ENCODE measurements around the gene SREK1. TPM values are rescaled to one million over a fixed set of nuclear protein-coding genes. Genes with fewer than 3 reads are reported as not detected.
"Not testable (repeated sequence)": the region's sequence is repeated elsewhere in the genome, so short reads cannot be mapped to it uniquely, and the experiment has no call there.

SREK1 gene
- total RNA-seq, 1 experiment from 2014 or later: 65.6 TPM

DNA sequence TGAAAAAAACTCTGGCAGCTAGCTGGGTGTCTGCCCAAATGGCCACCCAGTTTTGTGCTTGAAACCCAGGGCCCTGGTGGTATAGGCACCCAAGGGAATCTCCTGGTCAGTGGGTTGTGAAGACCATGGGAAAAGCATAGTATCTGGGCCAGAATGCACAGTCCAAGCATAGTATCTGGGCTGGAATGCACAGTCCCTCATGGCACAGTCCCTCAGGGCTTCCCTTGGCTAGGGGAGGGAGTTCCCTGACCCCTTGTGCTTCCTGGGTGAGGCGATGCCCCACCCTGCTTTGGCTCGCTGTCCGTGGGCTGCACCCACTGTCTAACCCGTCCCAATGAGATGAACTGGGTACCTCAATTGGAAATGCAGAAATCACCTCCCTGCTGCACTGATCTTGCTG is 78.8 kb downstream of the SREK1 start:
- H3K27ac ChIP-seq (ENCODE audit: low read depth, low read length); ATAC-seq; RAD21 ChIA-PET (ENCODE audit: low non-redundant PET in 1 of 2, low total read pairs in 2 of 2, uncharacterized antibody in 2 of 2, unreplicated experiment in 2 of 2): not testable (repeated sequence)

GRCh38 chr5:66223637-66224036 is 79.5 kb downstream of the SREK1 start:
- CTCF ChIA-PET: interaction anchor here (0.9 kb wide), 2 partner anchors 50 to 52 kb away, joined by 3 to 4 read pairs; no protein-coding TSS in a partner anchor
- no peaks in the 10 kb centered on the region for H3K9me2 ChIP-seq (ENCODE audit: insufficient read depth)
- no peak overlapping the region for H3K4me3 ChIP-seq (replicated peaks in 1 of 2; ENCODE audit: low read depth in 1 of 2, low read length in 2 of 2)
- no peak overlapping the region for H3K4me2 ChIP-seq (ENCODE audit: low read length)
- BruUV-seq (replicated peaks): no TSS peak
- ATAC-seq: peak; percentile 82
- H3K9me3 ChIP-seq (ENCODE audit: control insufficient read depth in 1 of 2, insufficient read depth in 1 of 2, low read depth in 1 of 2, low read length in 2 of 2): no peaks in the 10 kb centered on the region
- no peak overlapping the region for H2AFZ ChIP-seq (ENCODE audit: low read depth, low read length, poor library complexity, severe bottlenecking)
- no peak overlapping the region for H3K9ac ChIP-seq (ENCODE audit: low read length)
- H4K20me1 ChIP-seq (ENCODE audit: insufficient read depth): no peaks in the 10 kb centered on the region
- POLR2A ChIA-PET: no interaction called here
- no peaks in the 10 kb centered on the region for H3K36me3 ChIP-seq (ENCODE audit: control insufficient read depth in 1 of 2, insufficient read depth in 2 of 2, low read length in 2 of 2)
- TF ChIP-seq CTCF (IDR thresholded peaks at IDR 0.05 in 2 of 3, conservative IDR thresholded peaks at IDR 0.05 in 1 of 3; ENCODE audit: borderline replicate concordance in 1 of 3, insufficient read depth in 1 of 3, low read depth in 2 of 3, low read length in 2 of 3) (peak; percentile 39 to 71 (median 66); a peak in 5 of 6 replicates), RAD21 (IDR thresholded peaks at IDR 0.05; ENCODE audit: low read depth) (peak; percentile 66), EZH2 (IDR thresholded peaks at IDR 0.05) (no peak), ZBTB33 (IDR thresholded peaks at IDR 0.05; ENCODE audit: extremely low read depth, insufficient replicate concordance, low read length) (no peak)
- no peaks in the 10 kb centered on the region for H3K4me1 ChIP-seq (ENCODE audit: control insufficient read depth in 1 of 2, insufficient read depth in 2 of 2, low read length in 2 of 2)
- no peak overlapping the region for H3K27ac ChIP-seq (ENCODE audit: low read depth, low read length)
- intact Hi-C loops (cut with micrococcal nuclease): loop anchor here (5.0 kb wide), 1 partner anchor 51 kb away; no protein-coding TSS in a partner anchor
- no peaks in the 10 kb centered on the region for H3K79me2 ChIP-seq (ENCODE audit: insufficient read depth, low read length)
- peak; percentile 21 for DNase-seq (ENCODE audit: low read depth, low spot score)
- no peaks in the 10 kb centered on the region for H3K27me3 ChIP-seq (ENCODE audit: insufficient read depth, low read length)
- RAD21 ChIA-PET (ENCODE audit: low non-redundant PET in 1 of 2, low total read pairs in 2 of 2, uncharacterized antibody in 2 of 2, unreplicated experiment in 2 of 2): no interaction called here

More for the DNA sequence above, 78.8 kb downstream of the SREK1 start:
- H3K4me3 ChIP-seq (replicated peaks in 1 of 2; ENCODE audit: low read depth in 1 of 2, low read length in 2 of 2); H3K79me2 ChIP-seq (ENCODE audit: insufficient read depth, low read length); H3K9me2 ChIP-seq (ENCODE audit: insufficient read depth); H3K9me3 ChIP-seq (ENCODE audit: control insufficient read depth in 1 of 2, insufficient read depth in 1 of 2, low read depth in 1 of 2, low read length in 2 of 2); H3K4me1 ChIP-seq (ENCODE audit: control insufficient read depth in 1 of 2, insufficient read depth in 2 of 2, low read length in 2 of 2); POLR2A ChIA-PET; H4K20me1 ChIP-seq (ENCODE audit: insufficient read depth); DNase-seq (ENCODE audit: low read depth, low spot score); H3K9ac ChIP-seq (ENCODE audit: low read length); H3K36me3 ChIP-seq (ENCODE audit: control insufficient read depth in 1 of 2, insufficient read depth in 2 of 2, low read length in 2 of 2); H2AFZ ChIP-seq (ENCODE audit: low read depth, low read length, poor library complexity, severe bottlenecking); BruUV-seq (replicated peaks); H3K4me2 ChIP-seq (ENCODE audit: low read length); H3K27me3 ChIP-seq (ENCODE audit: insufficient read depth, low read length): not testable (repeated sequence)
- CTCF ChIA-PET: interaction anchor here (1.5 kb wide), 1 partner anchor 49 kb away, joined by 4 read pairs; no protein-coding TSS in a partner anchor
- intact Hi-C loops (cut with micrococcal nuclease): loop anchor here (5.0 kb wide), 1 partner anchor 51 kb away; no protein-coding TSS in a partner anchor
